Neural crest cell (in vitro differentiated cells): Measurements from ENCODE around the gene KCNA2. TPM values are rescaled to one million over a fixed set of nuclear protein-coding genes. Genes with fewer than 3 reads are reported as not detected.
A peak's percentile ranks its signal among the peaks of the same experiment; 100 is the strongest.

Experiments used
- DNase-seq: peaks from one replicate; pipeline ENCODE4 v3.0.0; 2021; ENCODE audit warnings: low read depth, mixed read lengths, low spot score
- H3K27ac Mint-ChIP-seq: one replicate; pipeline ENCODE4 v1.8.0; 2021; ENCODE audit warnings: mild to moderate bottlenecking, mixed read lengths; ENCODE audit not compliant: unreplicated experiment
- H3K27me3 Mint-ChIP-seq: 2 replicates; pipeline ENCODE4 v1.8.0; 2021; ENCODE audit warnings: low read depth, mild to moderate bottlenecking, mixed read lengths
- H3K36me3 Mint-ChIP-seq: 2 replicates; pipeline ENCODE4 v1.8.0; 2021; ENCODE audit warnings: low read depth, mild to moderate bottlenecking, mixed read lengths
- H3K4me1 Mint-ChIP-seq: 2 replicates; pipeline ENCODE4 v1.8.0; 2021; ENCODE audit warnings: mixed read lengths
- H3K4me3 Mint-ChIP-seq: one replicate; pipeline ENCODE4 v1.8.0; 2021; ENCODE audit warnings: mild to moderate bottlenecking, mixed read lengths
- H3K9me3 Mint-ChIP-seq: 2 replicates; pipeline ENCODE4 v1.8.0; 2021; ENCODE audit warnings: mixed read lengths
- total RNA-seq: library from RNA; stranded (reverse); gene quantifications from 2 replicates; pipeline ENCODE4 v1.2.1, GENCODE V29; 2021
- TF ChIP-seq, protein P1 (sequence below): fragments of 200-600 bp; sonication (generic); conservative IDR thresholded peaks from 2 replicates; pipeline ENCODE4 v1.5.0; 2021; ENCODE audit warnings: antibody characterized with exemption, mild to moderate bottlenecking

Gene KCNA2
- total RNA-seq, 1 donor from 2014 or later, result 2.5 TPM

DNA sequence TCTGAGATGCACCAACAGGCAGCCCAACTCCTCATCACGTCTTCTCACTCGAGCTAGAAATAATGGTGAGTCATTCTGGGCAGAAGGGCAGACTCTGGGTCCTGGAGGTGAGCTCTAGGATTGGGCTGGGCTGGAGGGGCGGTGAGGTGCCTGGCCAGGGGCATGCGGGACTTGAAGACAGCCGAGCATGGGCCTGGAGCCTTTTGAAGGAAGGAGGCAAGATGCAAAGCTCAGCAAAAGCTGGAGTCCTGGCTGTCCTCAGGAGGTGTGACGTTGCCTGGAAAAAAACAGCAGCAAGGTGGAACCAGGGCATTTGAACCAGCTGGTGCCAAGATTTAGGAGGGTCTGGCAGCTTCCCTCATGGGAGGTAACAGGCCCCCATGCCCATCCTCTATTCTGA, 712 bp downstream of the KCNA2 start:
- peaks cover 52% of the 10 kb centered on the region for H3K27me3 Mint-ChIP-seq
- DNase-seq, result no peak
- peak overlapping the region; percentile 89 for H3K4me3 Mint-ChIP-seq
- TF ChIP-seq, protein P1, sequence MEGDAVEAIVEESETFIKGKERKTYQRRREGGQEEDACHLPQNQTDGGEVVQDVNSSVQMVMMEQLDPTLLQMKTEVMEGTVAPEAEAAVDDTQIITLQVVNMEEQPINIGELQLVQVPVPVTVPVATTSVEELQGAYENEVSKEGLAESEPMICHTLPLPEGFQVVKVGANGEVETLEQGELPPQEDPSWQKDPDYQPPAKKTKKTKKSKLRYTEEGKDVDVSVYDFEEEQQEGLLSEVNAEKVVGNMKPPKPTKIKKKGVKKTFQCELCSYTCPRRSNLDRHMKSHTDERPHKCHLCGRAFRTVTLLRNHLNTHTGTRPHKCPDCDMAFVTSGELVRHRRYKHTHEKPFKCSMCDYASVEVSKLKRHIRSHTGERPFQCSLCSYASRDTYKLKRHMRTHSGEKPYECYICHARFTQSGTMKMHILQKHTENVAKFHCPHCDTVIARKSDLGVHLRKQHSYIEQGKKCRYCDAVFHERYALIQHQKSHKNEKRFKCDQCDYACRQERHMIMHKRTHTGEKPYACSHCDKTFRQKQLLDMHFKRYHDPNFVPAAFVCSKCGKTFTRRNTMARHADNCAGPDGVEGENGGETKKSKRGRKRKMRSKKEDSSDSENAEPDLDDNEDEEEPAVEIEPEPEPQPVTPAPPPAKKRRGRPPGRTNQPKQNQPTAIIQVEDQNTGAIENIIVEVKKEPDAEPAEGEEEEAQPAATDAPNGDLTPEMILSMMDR, result no peak
- no peaks in the 10 kb centered on the region for H3K9me3 Mint-ChIP-seq
- no peaks in the 10 kb centered on the region for H3K36me3 Mint-ChIP-seq
- peaks cover 15% of the 10 kb centered on the region for H3K4me1 Mint-ChIP-seq
- H3K27ac Mint-ChIP-seq, result peak overlapping the region; percentile 27

DNA sequence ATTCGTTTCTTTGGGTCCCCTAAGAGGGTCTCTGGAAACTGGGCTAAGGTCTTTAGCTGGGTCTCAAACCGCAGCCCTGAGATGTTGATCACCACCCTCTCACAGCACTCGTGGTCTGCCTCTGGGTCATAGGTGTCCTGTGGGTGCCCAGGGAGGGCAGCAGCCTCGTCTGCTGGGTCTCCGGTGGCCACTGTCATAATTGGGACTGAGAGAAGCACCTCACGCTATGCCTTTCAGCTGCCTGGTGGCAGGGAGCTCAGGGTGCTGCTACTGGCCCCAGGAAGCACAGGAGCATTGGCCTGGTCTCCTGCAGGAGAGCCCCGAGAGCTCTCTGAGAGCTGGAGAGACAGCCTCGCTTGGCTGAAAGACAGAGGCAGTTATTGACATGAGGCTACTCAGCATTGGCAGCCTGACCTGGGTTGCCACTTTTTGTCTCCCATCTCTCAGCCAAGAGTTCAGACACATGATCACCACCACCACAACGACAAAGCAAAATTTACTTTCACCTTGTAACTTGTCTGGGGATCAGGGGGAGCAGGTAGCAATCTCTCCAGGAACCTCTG, 1.5 kb downstream of the KCNA2 start:
- Mint-ChIP-seq H3K4me3 (peak overlapping the region; percentile 44), H3K4me1 (peaks cover 15% of the 10 kb centered on the region), H3K9me3 (no peaks in the 10 kb centered on the region), H3K27ac (no peak overlapping the region), H3K36me3 (no peaks in the 10 kb centered on the region), H3K27me3 (peaks cover 44% of the 10 kb centered on the region)
- TF ChIP-seq, protein P1, result no peak
- no peak for DNase-seq

- no peak overlapping the region for H3K27ac Mint-ChIP-seq
- no peak for DNase-seq
- H3K9me3 Mint-ChIP-seq, result no peaks in the 10 kb centered on the region
- peaks cover 28% of the 10 kb centered on the region for H3K27me3 Mint-ChIP-seq
- H3K36me3 Mint-ChIP-seq, result no peaks in the 10 kb centered on the region
- TF ChIP-seq, protein P1, result no peak
- peaks cover 15% of the 10 kb centered on the region for H3K4me1 Mint-ChIP-seq
- no peak overlapping the region for H3K4me3 Mint-ChIP-seq
These were observed 3.1 kb downstream of the KCNA2 start for GRCh38 chr1:110603058-110603457.

DNA sequence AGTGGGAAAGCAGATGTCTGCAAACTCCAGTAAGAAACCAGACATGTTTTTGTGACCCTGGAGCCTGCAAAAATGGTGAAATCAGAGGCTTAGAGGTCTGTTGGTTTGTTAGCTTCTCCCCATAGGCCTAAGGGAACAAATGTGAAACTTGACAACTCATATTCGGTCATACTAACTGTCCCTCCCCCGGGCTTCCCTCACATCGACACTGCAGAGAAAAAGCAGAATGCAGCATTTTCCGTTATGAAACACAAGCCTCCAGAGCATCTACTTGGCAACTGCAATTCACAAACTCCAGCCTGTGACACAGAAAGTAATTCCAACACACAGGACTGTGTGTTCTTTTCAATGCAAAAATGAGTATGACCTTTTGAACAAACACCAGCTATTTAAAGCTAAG, 3.7 kb downstream of the KCNA2 start:
- TF ChIP-seq, protein P1, result no peak
- no peak overlapping the region for H3K27ac Mint-ChIP-seq
- no peak overlapping the region for H3K4me3 Mint-ChIP-seq
- H3K36me3 Mint-ChIP-seq, result no peaks in the 10 kb centered on the region
- H3K27me3 Mint-ChIP-seq, result peaks cover 22% of the 10 kb centered on the region
- DNase-seq, result no peak
- peaks cover 15% of the 10 kb centered on the region for H3K4me1 Mint-ChIP-seq
- H3K9me3 Mint-ChIP-seq, result no peaks in the 10 kb centered on the region

DNA sequence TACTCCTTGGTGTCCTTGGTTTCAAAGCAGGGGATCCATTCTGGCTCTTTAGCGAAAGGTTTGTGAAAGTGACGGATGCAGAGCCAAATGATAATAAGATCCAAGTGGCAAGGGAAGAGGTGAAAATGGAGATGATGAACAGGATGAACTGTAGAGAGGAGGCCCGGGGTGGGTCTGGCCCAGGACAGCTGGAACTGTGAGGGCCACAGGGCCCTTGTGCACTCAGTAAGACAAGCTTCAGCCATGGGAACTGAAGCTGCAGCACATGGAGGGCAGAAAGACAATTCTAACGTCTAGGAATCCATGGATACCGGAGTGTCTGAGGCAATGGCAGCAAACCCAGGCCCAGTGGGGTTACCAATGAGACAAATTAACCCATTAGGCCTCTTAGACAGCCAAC, 4.8 kb downstream of the KCNA2 start:
- H3K4me1 Mint-ChIP-seq, result peaks cover 15% of the 10 kb centered on the region
- H3K9me3 Mint-ChIP-seq, result no peaks in the 10 kb centered on the region
- peaks cover 14% of the 10 kb centered on the region for H3K27me3 Mint-ChIP-seq
- no peaks in the 10 kb centered on the region for H3K36me3 Mint-ChIP-seq
- TF ChIP-seq, protein P1, result no peak
- DNase-seq, result no peak
- H3K4me3 Mint-ChIP-seq, result no peak overlapping the region
- no peak overlapping the region for H3K27ac Mint-ChIP-seq
